ENCODE data around the gene BOLA1.

BOLA1 gene

GRCh38 chr1:149917571-149918144 lies 18.3 kb downstream of the BOLA1 start, which contains the start of gene SV2A:
Gene SV2A (minus strand): TSS chr1:149917844. CDS start chr1:149913840, 4,004 bp downstream.
- Histone ChIP-seq H3K27ac (ENCODE audit: low read depth, low read length) (no peak within 1 kb of the TSS), H3K9me2 (replicated peaks; ENCODE audit: control insufficient read depth, low read length) (no peaks in the 10 kb centered on the region), H3F3A (ENCODE audit: control insufficient read depth, insufficient read depth) (peaks cover 13% of the 10 kb centered on the region), H3K36me3 (ENCODE audit: control insufficient read depth, low read length) (peaks cover 9% of the 10 kb centered on the region), H3K4me1 (ENCODE audit: control insufficient read depth, low read length) (peaks cover 21% of the 10 kb centered on the region), H3K79me2 (ENCODE audit: control insufficient read depth, low read length) (no peaks in the 10 kb centered on the region), H3K27me3 (ENCODE audit: control insufficient read depth, low read length) (peaks cover 23% of the 10 kb centered on the region), H3K4me2 (ENCODE audit: low read length) (peak within 1 kb of the TSS; percentile 54), H3K4me3 (ENCODE audit: low read length) (peak within 1 kb of the TSS; percentile 57), H3K9me3 (ENCODE audit: control insufficient read depth, insufficient read depth, low read length) (no peaks in the 10 kb centered on the region), H4K20me1 (ENCODE audit: control insufficient read depth, insufficient read depth, low read depth, low read length) (no peaks in the 10 kb centered on the region)
- TF ChIP-seq EZH2phosphoT487 (IDR thresholded peaks at IDR 0.05; ENCODE audit: borderline replicate concordance, low read length) (no peak), CTCF (IDR thresholded peaks at IDR 0.05; ENCODE audit: low read depth, low read length, poor library complexity, severe bottlenecking) (no peak)

GRCh38 chr1:149923626-149924025 lies 24.3 kb downstream of the BOLA1 start:
- H3K27me3 ChIP-seq (ENCODE audit: control insufficient read depth, low read length), result peaks cover 2% of the 10 kb centered on the region
- peaks cover 34% of the 10 kb centered on the region for H3K79me2 ChIP-seq (ENCODE audit: control insufficient read depth, low read length)
- no peaks in the 10 kb centered on the region for H3K9me3 ChIP-seq (ENCODE audit: control insufficient read depth, insufficient read depth, low read length)
- H3K36me3 ChIP-seq (ENCODE audit: control insufficient read depth, low read length), result peaks cover 57% of the 10 kb centered on the region
- H3K4me1 ChIP-seq (ENCODE audit: control insufficient read depth, low read length), result peaks cover 22% of the 10 kb centered on the region
- H3F3A ChIP-seq (ENCODE audit: control insufficient read depth, insufficient read depth), result peaks cover 13% of the 10 kb centered on the region
- no peak overlapping the region for H3K27ac ChIP-seq (ENCODE audit: low read depth, low read length)
- TF ChIP-seq EZH2phosphoT487 (IDR thresholded peaks at IDR 0.05; ENCODE audit: borderline replicate concordance, low read length), result no peak
- no peak for TF ChIP-seq CTCF (IDR thresholded peaks at IDR 0.05; ENCODE audit: low read depth, low read length, poor library complexity, severe bottlenecking)
- H4K20me1 ChIP-seq (ENCODE audit: control insufficient read depth, insufficient read depth, low read depth, low read length), result peaks cover 19% of the 10 kb centered on the region
- no peaks in the 10 kb centered on the region for H3K9me2 ChIP-seq (replicated peaks; ENCODE audit: control insufficient read depth, low read length)
- H3K4me3 ChIP-seq (ENCODE audit: low read length), result no peak overlapping the region
- H3K4me2 ChIP-seq (ENCODE audit: low read length), result no peak overlapping the region

GRCh38 chr1:149925345-149925744 lies 26.0 kb downstream of the BOLA1 start:
- H3K4me3 ChIP-seq (ENCODE audit: low read length), result no peak overlapping the region
- no peak overlapping the region for H3K27ac ChIP-seq (ENCODE audit: low read depth, low read length)
- peaks cover 12% of the 10 kb centered on the region for H3F3A ChIP-seq (ENCODE audit: control insufficient read depth, insufficient read depth)
- H3K27me3 ChIP-seq (ENCODE audit: control insufficient read depth, low read length), result no peaks in the 10 kb centered on the region
- H3K79me2 ChIP-seq (ENCODE audit: control insufficient read depth, low read length), result peaks cover 34% of the 10 kb centered on the region
- H3K36me3 ChIP-seq (ENCODE audit: control insufficient read depth, low read length), result peaks cover 57% of the 10 kb centered on the region
- no peaks in the 10 kb centered on the region for H3K9me3 ChIP-seq (ENCODE audit: control insufficient read depth, insufficient read depth, low read length)
- peaks cover 29% of the 10 kb centered on the region for H3K4me1 ChIP-seq (ENCODE audit: control insufficient read depth, low read length)
- no peaks in the 10 kb centered on the region for H3K9me2 ChIP-seq (replicated peaks; ENCODE audit: control insufficient read depth, low read length)
- H4K20me1 ChIP-seq (ENCODE audit: control insufficient read depth, insufficient read depth, low read depth, low read length), result peaks cover 19% of the 10 kb centered on the region
- TF ChIP-seq CTCF (IDR thresholded peaks at IDR 0.05; ENCODE audit: low read depth, low read length, poor library complexity, severe bottlenecking) (no peak), EZH2phosphoT487 (IDR thresholded peaks at IDR 0.05; ENCODE audit: borderline replicate concordance, low read length) (no peak)
- peak overlapping the region; percentile 85 for H3K4me2 ChIP-seq (ENCODE audit: low read length)
